HG03575 (cell line): Measurements from ENCODE around the gene CCDC169.
"Not testable (repeated sequence)": the region's sequence is repeated elsewhere in the genome, so short reads cannot be mapped to it uniquely, and the experiment has no call there.

Experiments
- ATAC-seq: cut with Tn5 transposase; IDR thresholded peaks from one replicate; pipeline ENCODE4 v1.9.1; 2021; ENCODE audit not compliant: unreplicated experiment, insufficient number of reproducible peaks, low FRiP score; ENCODE audit errors: extremely low read depth

CCDC169 gene

GRCh38 chr13:36297366-36298338 lies at the start of gene CCDC169:
CCDC169 (minus strand) TSS chr13:36297814; CDS start chr13:36297719, 95 bp downstream.
- no peak for ATAC-seq

DNA sequence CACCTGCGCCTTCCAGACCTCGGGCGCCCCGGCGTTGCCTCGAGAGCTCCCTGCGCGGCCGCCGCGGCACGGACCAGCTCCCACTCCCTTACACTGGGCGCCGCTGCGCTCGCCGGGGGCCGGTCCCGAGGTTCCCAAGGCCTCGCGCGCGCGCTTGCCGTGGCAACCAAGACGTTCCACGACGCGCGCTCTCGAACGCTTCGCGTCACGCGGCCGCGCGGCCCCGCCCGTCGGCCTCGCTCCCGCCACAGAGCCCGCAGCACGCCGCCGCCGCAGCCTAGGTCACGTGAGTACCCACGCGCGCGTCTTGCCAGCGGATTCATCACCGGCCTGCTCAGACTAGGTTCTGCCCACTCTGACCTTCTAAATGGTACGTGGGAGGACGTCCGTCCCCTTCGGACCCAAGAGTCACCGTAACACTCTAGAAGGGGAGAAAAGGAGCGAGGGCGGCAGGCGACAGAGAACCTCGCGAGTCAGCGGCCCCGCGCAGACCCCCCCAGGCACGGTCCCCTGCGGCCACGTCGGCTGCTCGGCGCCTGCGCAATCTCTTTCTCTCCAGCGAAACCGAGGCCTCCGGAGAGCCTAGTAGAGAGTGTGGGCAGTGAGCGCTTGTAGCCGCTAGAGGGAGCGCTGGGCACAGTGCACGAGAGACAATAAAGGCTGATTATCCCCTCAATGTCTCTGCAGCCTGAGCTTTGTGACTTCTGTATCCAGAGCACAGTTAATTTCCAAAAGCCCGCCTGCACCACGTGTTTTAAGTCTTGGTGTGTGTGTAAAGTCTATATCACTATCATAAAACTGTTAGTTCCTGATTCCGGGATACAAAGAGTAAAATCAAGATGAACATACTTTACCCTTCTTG lies 48.8 kb upstream of the CCDC169 start, which contains the start of gene SPART:
SPART (minus strand) TSS at position 173 of the 862 bp plus-strand sequence. CDS start 10,564 bp downstream, outside the sequence.
- ATAC-seq, result peak; percentile 94

DNA sequence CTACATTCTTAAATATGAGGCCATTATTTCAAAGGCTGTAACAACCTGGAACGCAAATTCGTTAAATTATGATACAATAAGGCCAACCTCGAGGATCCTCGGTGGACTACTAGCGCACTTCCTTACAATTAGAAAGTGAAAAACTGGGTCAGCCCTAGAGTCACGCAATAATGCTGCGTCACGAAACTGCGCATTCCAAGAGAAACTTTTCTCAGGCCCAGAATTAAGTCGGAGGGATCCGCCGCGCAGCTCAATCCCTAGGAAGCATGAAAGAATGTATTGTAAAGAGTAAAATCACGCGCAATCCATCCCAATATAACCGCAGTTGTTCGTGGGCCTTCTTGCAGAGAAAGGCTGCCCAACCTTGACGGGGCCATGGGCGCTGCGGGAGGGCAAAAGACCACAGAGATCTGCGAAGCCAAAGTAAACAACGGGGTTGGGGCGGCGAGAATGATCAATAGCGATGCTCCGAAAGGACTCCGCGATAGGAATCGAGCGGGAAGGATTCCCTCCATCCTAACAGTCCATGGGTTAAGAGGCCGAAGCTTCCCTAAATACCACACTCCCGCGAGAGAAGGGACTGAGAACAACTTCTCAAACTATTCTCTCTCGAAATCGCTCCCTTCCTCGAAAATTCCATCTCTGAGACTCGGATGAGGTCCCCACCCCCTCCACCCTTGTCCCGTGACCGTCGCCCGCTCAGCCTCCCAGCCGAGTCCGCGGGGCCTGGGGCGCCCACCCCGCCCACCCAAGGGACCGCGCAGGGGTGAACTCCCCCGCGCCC lies 48.0 kb upstream of the CCDC169 start:
- ATAC-seq, result no peak

DNA sequence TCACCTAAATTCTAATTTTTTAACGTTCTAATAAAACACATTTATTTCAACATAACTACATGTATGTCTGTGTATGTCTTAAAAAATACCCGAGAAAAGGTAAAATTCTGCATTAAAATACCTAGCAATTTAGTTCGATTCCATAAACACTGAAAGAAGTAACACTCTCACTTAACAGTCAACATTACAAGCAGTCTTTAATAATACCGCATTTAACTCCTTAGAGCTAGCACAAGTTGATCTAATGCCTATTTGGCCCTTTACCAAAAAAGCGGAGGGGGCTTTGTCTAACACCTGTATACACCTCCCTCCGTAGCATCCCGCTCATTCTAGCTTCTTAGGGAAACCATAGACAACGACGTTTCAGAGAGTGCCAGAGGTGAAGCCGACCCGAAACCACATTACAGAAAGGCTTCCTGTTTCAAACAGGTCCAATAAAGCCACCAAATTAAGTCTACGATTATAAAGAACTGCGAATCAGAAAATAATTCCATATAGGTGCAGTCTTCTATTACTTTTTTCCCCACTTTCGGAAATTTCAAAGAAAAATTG lies 47.3 kb upstream of the CCDC169 start:
- ATAC-seq, result no peak

GRCh38 chr13:36344173-36344572 lies 46.6 kb upstream of the CCDC169 start:
- no peak for ATAC-seq

DNA sequence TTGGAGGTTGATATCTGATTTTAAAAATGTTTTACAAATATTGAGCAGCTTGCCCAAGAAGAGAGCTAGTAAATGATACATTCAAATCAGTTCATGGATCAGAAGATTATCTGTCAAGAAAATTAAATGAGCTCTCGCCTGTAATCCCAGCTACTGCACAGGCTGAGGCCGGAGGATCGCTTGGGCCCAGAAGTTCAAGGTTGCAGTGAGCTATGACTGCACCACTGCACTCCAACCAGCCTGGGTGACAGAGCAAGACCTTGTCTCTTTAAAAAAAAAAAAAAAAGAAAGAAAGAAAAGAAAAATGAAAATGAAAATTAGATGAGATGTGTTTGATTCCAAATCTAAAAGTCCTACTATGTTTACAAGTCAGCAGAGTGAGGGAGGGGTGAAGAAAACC lies 46.2 kb upstream of the CCDC169 start:
- ATAC-seq, result no peak

DNA sequence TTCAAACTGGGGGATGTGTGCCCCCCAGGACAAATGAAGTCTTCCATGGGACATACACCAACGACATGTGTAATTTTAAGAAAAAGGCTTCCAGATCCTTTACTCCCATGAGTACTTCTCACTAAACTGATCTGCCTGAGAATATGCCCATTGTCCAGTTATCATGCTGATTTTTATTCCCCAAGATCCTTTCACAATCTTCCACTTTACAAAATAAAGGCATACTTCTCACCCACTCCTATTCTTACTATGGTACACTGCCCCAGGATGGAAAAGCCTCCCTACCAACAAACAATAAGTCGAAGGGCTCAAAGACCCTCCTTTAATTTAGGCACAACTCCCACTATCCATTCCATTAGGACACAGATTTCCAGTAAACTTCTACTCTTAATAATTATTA lies 45.1 kb upstream of the CCDC169 start:
- ATAC-seq, result no peak

DNA sequence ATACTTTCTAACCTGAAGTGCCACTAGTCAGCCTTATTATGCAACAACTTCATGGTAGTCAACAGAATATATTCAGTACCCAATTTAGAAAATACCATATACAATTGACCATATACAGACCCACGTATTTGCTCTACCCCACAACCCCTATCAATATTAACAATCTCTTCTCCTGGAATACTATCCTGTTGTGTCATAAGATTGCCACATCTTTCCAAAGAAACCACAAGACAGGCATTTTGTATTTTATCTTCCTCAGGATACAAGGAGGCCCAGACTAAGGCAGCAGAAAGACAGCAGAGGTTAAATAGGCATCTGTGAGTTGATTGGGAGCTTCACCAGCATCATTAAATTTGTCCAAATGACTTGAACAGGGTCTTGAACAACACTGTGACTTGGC lies 44.1 kb upstream of the CCDC169 start:
- ATAC-seq, result no peak

DNA sequence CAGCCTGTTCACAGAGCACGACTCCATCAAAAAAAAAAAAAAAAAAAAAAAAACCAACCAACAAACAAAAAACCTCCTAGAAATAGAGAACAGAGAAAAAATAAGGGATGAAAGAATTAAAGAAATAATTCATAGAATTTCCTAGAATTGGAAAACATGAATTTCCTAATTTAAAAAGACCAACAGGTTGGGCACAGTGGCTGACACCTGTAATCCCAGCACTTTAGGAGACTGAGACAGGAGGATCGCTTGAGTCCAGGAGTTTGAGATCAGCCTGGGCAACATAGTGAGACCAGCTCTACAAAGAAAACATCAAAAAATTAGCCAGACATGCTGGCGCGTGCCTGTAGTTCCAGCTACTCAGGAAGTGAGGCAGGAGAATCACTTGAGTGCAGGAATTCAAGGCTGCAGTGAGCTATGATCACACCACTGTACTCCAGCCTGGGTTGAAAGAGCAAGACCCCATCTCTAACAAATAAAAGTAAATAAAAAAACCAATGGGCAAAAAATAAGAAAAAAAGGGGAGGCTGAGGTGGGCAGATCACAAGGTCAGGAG lies 42.1 kb upstream of the CCDC169 start:
- ATAC-seq, result no peak

GRCh38 chr13:36337938-36338641 lies 40.5 kb upstream of the CCDC169 start:
- no peak for ATAC-seq

DNA sequence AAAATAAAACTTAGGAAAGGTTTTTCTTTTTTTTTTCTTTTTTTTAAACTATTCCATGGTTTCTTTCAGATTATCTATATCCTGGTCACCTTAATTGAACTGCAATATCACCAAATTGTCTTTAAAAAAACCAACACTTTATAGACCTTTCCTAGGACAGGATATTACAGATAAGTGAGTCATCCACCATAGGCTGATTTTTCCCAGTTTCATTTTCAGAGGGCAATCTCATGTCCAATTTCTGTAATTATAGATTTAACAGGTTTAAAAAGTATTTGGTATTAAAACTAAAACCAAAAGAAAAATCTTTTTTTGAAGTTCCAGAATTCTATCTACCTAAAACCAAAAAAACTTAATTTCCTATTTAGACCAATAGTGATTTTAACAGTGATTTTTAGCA lies 35.4 kb upstream of the CCDC169 start:
- no peak for ATAC-seq

DNA sequence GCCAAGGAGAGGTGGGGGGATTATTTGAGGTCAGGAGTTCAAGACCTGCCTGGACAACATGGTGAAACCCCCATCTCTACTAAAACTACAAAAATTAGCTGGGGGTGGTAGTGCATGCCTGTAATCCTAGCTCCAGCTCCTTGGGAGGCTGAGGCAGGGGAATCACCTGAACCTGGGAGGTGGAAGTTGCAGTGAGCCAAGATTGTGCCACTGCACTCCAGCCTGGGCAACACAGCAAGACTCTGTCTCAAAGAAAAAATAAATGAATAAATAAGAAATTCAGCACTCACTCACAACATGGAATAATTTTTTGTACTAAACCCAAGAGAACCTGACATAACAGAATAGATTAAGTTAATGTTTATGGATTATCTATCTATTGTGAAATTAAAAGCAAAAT lies 34.6 kb upstream of the CCDC169 start:
- ATAC-seq, result not testable (repeated sequence)

DNA sequence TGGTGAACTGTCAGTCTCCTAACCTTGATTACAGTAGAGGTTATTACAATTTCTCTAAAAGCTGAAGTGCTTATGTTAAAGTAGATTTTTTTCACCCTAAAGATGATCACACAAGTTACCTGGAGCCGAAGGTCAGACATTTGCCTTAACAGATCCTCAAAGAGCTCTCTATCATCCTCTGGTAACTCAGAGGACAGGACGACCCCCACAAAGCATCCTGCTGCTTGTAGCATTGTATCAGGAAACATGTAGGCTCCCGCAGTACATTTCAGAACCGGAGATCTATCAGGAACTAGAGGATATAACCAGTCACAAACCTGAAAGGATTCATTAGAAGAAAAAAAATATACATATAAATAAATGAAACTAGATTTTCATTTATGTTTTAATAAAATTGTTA lies 33.7 kb upstream of the CCDC169 start:
- no peak for ATAC-seq

DNA sequence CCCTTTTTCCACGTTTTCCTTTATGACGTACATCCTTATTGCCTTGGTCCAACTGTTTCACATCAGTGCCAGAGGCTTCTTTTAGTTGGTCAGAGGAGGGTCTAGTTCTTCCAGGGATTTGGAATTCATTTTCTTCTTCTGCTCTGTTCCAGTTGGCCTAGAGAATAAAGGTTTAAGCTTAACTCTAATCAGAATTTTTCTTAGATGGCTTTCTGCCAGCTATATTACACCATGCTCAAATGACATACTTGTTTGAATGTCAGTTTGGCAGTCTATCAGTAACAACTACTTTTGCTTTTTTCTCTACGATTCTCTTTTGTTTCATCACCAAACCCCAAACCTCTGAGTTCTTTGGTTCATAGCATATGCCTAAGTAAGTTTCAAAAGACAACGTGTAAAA lies 31.7 kb upstream of the CCDC169 start:
- no peak for ATAC-seq

- no peak for ATAC-seq
Observed at GRCh38 chr13:36328821-36329220, 31.2 kb upstream of the CCDC169 start.

GRCh38 chr13:36325912-36326311 lies 28.3 kb upstream of the CCDC169 start:
- no peak for ATAC-seq

- ATAC-seq, result not testable (repeated sequence)
Observed at GRCh38 chr13:36324881-36325280, 27.3 kb upstream of the CCDC169 start.
